NCI-H128 (cell line): Measurements from ENCODE around the gene PTCHD1.

Source experiments
- DNase-seq: peaks from one replicate; lab custom pipeline; 2025; ENCODE audit not compliant: unreplicated experiment; lab: John Stamatoyannopoulos, UW

The PTCHD1 gene

DNA sequence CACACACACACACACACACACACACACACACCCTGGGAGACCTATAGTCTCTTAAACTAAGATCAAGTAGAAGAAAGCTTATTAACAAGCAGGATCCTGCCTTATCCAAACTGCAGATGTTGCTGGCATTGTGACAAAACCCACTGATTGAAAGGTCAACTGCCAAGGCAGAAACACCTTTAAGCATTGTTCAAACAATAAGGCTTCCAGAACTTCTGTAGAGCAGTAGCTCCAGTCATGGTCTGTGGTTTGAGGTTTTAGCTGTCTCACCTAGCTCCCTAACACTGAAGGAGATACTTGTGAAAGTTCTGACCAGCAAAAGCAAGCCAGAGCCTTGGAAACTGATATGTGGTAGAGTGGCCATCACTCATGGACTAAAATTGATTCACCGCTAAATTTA, 59.8 kb downstream of the PTCHD1 start:
- no peak for DNase-seq

DNA sequence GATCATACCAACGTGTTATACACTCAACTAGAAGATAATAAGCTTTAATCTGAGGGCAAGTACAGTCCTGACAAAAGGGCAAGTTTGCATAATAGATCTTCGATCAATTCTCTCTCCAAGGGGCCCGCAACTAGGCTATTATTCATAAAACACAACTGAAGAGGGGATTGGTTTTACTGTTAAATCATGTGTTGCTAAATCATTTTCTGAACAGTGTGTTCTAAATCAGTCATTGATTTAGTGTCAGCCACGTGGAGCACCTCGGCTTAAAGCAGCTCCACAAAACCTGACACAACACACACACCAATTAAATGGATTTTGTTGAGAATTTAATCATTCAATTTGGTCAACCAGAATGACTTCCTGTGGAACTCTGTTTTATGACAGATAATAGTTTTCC, 61.6 kb downstream of the PTCHD1 start:
- no peak for DNase-seq

DNA sequence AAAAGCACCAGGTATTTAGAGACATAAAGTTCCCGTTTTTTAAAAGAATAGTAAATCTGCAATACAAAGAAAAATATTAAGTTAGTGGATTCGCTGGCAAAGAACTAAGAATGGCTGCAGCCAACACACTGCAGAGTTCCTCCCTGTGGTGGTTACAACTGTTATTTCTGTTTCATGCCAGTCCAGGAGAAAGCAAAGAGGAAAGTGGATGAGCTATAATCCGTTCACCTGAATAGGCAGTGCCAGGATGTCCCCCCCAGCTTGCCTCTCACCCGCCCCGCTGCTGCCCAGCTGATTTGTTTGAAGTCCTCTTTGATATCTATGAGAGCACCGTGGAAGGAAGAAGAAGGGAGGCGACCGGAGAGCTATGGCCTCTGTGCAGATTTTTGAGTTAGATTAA, 63.9 kb downstream of the PTCHD1 start:
- DNase-seq: no peak

DNA sequence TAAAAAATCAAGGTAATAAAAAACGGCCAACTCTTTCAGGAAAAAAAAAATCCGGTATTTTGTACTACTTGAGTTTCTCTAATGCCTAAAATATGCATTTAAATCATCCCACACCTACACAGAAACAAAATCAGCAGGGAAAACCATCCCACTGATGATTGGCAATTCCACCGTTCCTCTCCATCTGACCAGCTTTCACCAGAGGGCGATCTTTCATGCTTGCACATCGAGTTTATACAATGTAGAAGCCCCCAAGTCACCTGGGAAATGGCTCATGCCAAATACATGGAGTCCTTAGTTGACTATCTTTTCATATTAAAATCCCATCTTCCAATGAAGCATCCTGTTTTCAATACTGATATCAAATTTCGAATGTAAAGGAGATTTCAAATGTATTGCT, 69.2 kb downstream of the PTCHD1 start:
- DNase-seq: no peak

DNA sequence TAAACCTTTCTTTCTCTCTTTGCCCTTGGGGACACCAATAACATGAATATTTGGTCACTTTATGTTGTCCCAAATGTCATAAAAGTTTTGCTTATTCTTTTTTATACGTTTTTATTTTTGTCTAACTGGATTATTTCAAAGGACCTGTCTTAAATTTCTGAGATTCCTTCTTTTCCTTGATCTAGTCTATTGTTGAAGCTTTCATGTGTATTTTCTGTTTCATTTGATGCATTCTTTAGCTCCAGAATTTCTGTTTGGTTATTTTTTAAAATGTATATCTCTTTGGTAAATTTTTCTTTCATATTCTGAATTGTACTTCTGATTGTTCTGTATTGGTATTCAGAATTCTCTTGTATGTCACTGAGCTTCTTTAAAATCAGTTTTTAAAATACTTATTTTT, 88.3 kb downstream of the PTCHD1 start:
- no peak for DNase-seq

DNA sequence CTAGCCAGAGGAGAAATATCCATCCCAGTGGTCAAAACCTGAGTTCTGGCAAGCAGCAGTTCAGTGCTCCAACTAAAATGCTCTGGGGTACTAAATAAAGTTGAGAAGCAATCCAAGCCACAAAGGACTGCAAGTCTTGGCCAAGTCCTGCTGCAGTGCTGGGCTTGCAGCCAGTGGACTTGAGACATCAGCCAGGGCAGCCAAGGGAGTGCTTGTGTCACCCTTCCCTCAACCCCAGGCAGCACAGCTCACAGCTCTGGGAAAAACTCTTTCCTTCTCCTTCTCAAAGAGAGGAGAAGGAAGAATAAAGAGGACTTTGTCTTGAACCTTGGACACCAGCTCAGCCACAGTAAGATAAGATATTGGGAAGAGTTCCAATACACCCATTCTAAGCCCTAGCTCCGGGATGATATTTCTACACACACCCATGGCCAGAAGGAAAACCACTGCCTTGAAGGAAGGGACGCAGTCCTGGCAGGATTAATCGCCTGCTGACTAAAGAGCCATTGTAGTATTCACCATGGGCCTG, 99.8 kb downstream of the PTCHD1 start:
- no peak for DNase-seq

DNA sequence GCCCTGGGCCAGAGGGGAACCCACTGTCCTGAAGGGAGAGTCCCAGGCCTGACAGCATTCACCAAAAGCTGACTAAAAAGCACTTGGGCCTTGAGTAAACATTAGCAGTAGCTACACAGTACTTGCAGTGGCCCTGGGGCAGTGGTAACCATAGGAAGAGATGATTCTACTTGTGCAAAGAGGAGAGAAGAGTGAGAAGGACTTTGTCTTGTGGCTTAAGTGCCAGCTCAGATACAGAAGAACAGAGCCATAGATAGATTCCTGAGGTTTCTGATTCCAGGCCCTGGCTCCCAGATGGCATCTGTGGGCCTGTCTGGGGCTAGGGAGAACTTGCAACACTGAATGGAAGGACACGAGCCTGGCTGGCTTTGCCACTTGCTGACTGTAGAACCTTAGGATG, 100.5 kb downstream of the PTCHD1 start:
- no peak for DNase-seq

DNA sequence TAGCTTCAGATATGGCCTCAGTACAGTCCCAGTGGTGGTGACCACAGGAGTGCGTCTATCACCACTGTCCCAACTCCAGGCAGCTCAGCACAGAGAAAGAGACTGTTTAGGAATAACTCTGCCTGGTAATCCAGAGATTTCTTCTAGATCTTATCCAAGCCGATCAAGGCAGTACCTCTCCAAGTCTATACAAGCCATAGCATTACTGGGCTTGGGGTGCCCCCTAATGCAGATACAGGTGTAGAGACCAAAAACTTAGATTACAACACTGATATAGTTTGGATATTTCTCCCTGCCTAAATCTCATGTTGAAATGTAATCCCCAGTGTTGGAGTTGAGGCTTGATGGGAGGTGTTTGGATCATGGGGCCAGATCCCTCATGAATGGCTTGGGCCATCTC, 100.9 kb downstream of the PTCHD1 start:
- DNase-seq: no peak

DNA sequence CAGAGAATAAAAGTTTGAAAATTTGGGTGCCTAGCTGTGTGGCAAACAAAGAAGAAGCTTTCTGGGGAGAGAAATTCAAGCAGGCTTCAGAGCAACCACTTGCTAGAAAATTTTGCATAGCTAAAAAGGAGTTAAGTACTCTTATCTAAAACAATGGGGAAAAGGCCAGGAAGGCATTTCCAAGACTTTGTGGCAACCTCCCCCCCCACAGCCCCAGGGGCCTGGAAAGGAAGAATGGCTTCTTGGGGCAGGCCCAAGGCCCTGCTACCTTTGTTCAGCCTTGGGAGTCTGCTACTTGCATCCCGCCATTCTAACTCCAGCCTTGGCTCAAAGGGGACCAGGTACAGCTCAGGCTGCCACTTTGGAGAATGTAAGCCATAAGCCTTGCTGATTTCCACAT, 102.2 kb downstream of the PTCHD1 start:
- no peak for DNase-seq

DNA sequence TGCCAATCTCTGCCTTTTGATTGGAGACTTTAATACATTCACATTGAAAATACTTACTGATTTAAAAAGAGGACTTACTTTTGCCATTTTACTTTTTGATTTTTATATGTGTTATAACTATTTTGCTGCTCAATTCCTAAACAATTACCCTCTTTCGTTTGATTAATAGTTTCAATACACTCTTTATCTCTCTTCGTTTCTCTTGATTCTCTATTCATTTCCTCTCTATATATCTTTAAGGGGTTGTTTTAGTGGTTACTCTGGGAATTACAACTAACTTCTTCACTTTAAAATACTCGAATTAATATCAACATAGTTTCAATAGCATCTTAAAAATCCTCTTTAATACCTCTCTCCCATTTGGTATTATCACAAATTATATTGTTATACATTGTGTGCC, 116.6 kb downstream of the PTCHD1 start:
- no peak for DNase-seq
